Measurements from ENCODE around the gene SNAI3. TPM values are rescaled to one million over a fixed set of nuclear protein-coding genes. Genes with fewer than 3 reads are reported as not detected.
A peak's percentile ranks its signal among the peaks of the same experiment; 100 is the strongest.

Gene SNAI3
- total and polyA plus RNA-seq, 8 donors: 0.19 to 1.9 (median 0.72) TPM

- no peak for FAIRE-seq
- intact Hi-C loops (cut with DNase I): no loop called here
- Histone ChIP-seq H3K9me3 (no peaks in the 10 kb centered on the region), H3K4me3 (no peak overlapping the region), H3K36me3 (peaks cover 0 to 13% (median 12%) of the 10 kb centered on the region in 3 donors), H3K27ac (no peak overlapping the region), H3K4me1 (peaks cover 0 to 2% (median 0%) of the 10 kb centered on the region in 3 donors), H3K27me3 (no peaks in the 10 kb centered on the region)
- TF ChIP-seq CTCF (IDR thresholded peaks at IDR 0.05): no peak
- WGBS, 2 donors: 82 to 85% methylated on average over 23 to 25 of the region's 25 CpGs
- ATAC-seq: no peak
- DNase-seq: no peak
Measured at GRCh38 chr16:88712362-88712979, 26.2 kb upstream of the SNAI3 start.

GRCh38 chr16:88711750-88712340 is 25.5 kb upstream of the SNAI3 start:
- TF ChIP-seq CTCF (IDR thresholded peaks at IDR 0.05): no peak
- Histone ChIP-seq H3K9me3 (no peaks in the 10 kb centered on the region), H3K27ac (no peak overlapping the region), H3K36me3 (peaks cover 0 to 13% (median 12%) of the 10 kb centered on the region in 3 donors), H3K27me3 (no peaks in the 10 kb centered on the region), H3K4me1 (peaks cover 0 to 8% (median 0%) of the 10 kb centered on the region in 3 donors), H3K4me3 (no peak overlapping the region)
- 82 to 87% methylated on average over 17 to 18 of the region's 18 CpGs for WGBS, 2 donors
- DNase-seq (no peak), ATAC-seq (no peak), FAIRE-seq (no peak)
- intact Hi-C loops (cut with DNase I): no loop called here

- TF ChIP-seq CTCF (IDR thresholded peaks at IDR 0.05): no peak
- DNase-seq: no peak
Measured at GRCh38 chr16:88710556-88710955, 24.2 kb upstream of the SNAI3 start.

GRCh38 chr16:88706965-88707826 is 20.9 kb upstream of the SNAI3 start:
- TF ChIP-seq CTCF (IDR thresholded peaks at IDR 0.05): no peak
- no peaks in the 10 kb centered on the region for H3K36me3 ChIP-seq
- no peaks in the 10 kb centered on the region for H3K9me3 ChIP-seq
- intact Hi-C loops (cut with DNase I): no loop called here
- no peaks in the 10 kb centered on the region for H3K27me3 ChIP-seq
- H3K4me1 ChIP-seq: peaks cover 0 to 15% (median 4%) of the 10 kb centered on the region in 3 donors
- WGBS, 2 donors: 21 to 30% methylated on average over 17 of the region's 17 CpGs
- DNase-seq (no peak), ATAC-seq (no peak), FAIRE-seq (no peak)
- peak overlapping the region; percentile 93 to 100 (median 100) for H3K4me3 ChIP-seq
- peak overlapping the region in 3 of 4 donors; percentile 62 to 72 (median 64) for H3K27ac ChIP-seq

More at GRCh38 chr16:88710556-88710955, 24.2 kb upstream of the SNAI3 start:
- FAIRE-seq (no peak), ATAC-seq (no peak)
- intact Hi-C loops (cut with DNase I): no loop called here
- H3K4me3 ChIP-seq: no peak overlapping the region
- WGBS, 2 donors: 83% methylated on average over 16 of the region's 16 CpGs
- peaks cover 0 to 8% (median 0%) of the 10 kb centered on the region in 3 donors for H3K4me1 ChIP-seq
- H3K36me3 ChIP-seq: peaks cover 0 to 10% (median under 1%) of the 10 kb centered on the region in 3 donors
- H3K27ac ChIP-seq: no peak overlapping the region
- H3K27me3 ChIP-seq: no peaks in the 10 kb centered on the region
- no peaks in the 10 kb centered on the region for H3K9me3 ChIP-seq
